HG03175 (cell line): ENCODE data around the gene KCNK10.

Experiments used
- ATAC-seq: cut with Tn5 transposase; IDR thresholded peaks from one replicate; pipeline ENCODE4 v1.9.1; 2021; ENCODE audit warnings: mild to moderate bottlenecking, moderate library complexity; ENCODE audit not compliant: unreplicated experiment

The KCNK10 gene

DNA sequence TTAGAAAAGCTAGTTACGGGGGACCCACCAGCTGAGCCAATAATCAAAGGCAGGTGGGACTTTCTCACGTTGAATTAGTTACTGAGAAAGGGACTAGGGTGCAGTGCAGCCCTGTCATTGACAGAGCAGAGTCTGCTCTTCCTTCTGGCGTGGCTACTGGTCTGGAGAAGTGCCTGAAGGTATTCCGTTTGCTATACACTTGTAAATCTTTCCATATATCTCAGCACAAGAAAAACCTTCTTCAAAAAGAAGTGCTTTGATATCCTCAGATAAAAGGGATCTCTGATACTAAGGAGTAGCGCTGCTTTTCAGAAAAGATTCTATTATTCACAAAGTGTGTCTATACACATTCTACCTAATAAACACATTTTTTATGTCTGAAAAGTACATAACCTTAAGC, 91.5 kb downstream of the KCNK10 start:
- ATAC-seq: no peak

DNA sequence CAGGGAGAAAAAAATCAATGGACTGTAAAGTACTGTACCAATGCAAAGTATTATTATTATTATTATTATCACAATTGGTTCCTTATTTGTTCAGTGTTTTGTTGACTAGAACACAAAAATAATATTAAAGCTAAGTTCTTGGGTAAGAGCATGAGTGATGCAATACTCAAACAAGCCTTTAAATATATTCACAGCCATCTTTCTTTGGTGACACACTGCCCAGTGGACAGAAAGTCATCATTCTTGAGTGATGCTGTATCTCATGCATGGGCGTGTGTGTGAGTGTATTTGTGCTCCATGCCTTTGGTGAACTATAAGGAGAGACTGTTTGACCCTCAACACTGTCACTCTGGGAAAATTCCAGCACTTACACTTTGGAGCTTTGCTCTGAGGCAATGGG, 93.6 kb downstream of the KCNK10 start:
- no peak for ATAC-seq

DNA sequence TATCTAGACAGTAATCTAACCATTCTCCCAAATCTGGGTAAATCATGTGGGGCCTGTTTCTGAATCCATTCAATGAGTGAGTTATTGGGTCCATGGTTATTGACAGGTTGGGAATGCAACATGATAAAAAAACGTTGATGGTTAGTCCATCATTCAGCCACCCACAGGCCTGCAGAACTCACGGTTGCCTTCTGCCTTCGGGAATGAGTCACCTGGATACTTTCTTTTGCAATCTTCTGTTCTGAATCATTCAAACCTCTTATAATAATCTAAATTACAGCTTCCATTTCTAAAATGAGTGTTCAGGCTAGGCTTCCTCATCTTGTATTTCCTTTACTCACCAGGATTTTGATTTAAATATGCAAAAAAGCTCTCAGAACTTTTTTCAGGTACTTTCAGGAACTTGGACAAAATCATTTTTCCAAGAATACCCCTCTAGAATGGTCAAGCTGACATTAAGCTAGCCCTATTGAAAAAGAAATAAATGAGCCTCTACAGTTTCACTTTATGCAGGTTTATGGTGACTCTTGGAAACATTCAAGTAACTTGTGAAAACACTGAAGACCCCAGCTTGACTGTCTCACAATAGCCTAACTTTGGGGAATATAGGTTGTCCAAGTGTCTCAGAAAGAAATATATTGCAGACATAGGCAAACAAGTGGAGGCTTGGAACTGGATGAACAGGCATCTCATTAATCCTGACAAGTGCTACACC, 94.4 kb downstream of the KCNK10 start:
- ATAC-seq: no peak

GRCh38 chr14:88227693-88228092, 95.4 kb downstream of the KCNK10 start:
- no peak for ATAC-seq

DNA sequence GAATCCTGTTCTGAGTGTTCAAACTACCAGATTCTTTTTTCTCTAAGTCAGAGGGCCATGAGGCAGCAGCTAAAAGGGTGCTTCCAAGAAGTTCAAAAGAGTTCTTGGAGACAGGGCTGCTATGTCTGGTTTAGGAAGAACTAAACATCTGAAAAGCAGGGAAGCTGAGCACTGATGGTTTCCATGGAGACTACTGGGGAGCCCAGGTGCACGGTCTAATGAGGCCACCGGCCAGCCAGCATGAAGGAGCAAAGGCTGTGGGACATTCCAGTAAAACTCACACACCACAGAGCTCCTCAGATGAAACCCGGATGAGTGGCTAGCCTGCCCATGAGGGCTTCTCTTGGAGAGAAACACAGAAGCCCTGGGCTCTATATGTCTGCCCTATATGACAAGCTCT, 97.3 kb downstream of the KCNK10 start:
- ATAC-seq: no peak

GRCh38 chr14:88218119-88218915, 104.8 kb downstream of the KCNK10 start:
- ATAC-seq: no peak

GRCh38 chr14:88212691-88213090, 110.4 kb downstream of the KCNK10 start:
- ATAC-seq: no peak

- ATAC-seq: no peak
Observed at GRCh38 chr14:88210426-88210825, 112.6 kb downstream of the KCNK10 start.

DNA sequence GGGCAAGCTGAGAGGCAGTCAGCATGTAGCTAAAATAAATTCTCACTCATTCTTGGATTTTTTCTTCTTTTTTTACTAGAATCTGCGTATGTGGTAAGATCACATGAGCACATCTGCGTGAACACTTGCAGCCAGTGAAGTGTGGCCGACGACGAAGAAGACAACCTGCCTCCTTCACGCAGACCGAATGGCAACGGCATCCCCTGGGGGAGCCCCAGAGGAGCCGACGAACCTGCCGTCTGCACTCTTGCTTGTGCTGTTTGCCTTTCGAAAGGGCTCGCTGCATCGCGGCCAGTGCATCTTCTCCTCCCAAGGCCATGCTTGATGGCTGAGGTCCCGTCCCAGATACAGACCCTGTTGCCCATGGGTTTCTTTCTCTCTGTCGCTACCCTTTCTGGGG, 113.8 kb downstream of the KCNK10 start:
- peak; percentile 81 for ATAC-seq

- ATAC-seq: peak; percentile 44
Observed at GRCh38 chr14:88208858-88209257, 114.2 kb downstream of the KCNK10 start.

DNA sequence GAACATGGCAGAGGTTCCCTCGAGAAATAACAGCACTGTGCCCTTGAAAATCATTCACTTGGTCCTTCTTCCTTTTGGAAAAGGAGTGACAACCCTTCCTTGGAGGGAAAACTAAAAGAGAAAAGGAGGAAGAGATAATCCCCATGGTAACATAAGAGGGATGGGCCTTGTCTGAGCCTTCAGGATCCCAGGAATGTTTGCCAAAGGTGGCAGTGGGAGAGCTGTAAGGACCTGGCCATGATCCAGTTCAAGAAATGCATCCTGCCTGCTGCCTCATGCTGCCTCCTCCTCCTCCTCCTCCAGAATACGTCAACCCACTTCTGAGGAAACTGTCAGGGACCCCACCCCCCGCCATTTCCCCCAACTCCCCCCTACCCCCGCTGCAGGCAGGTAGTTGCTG, 118.8 kb downstream of the KCNK10 start:
- ATAC-seq: no peak

DNA sequence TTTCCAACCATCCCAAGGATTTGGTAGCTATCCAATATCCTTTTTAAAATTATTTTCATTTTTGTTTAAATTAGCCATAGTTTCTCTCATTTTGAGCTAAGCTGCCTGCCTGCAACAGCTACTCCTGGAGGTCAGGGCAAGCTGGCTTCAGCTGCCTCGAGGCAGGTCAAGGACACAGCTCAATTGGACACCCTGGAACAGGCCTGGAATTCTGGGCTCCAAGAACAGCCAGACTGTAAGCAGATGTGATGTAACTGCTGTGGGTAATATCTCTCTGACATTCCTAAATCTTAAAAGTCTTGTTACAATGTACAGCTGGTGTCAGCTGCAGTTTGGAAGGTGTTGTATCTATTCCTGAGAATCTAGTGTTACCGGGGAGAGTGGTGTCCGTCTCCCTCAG, 119.8 kb downstream of the KCNK10 start:
- no peak for ATAC-seq

GRCh38 chr14:88202286-88202685, 120.8 kb downstream of the KCNK10 start:
- no peak for ATAC-seq

DNA sequence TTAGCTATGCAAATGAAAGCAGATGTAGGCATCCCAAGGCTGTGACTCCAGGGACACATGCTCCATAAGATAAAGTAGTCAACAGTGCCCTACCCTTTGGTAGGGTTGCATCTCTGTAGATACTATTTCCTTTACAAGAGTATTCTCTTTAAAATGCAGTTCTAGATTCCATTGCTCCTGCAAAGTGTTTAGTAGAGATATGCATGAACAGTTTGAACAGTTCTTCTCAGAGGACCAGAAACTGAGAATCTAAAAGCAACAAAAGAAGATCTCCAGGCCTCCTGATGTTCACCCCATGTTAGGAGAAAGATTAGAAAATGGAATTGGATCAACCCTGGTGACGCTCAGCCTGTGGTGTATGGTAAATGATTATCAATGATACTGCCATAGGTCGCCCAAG, 121.2 kb downstream of the KCNK10 start:
- no peak for ATAC-seq

- ATAC-seq: no peak
Observed at GRCh38 chr14:88199882-88200281, 123.2 kb downstream of the KCNK10 start.

DNA sequence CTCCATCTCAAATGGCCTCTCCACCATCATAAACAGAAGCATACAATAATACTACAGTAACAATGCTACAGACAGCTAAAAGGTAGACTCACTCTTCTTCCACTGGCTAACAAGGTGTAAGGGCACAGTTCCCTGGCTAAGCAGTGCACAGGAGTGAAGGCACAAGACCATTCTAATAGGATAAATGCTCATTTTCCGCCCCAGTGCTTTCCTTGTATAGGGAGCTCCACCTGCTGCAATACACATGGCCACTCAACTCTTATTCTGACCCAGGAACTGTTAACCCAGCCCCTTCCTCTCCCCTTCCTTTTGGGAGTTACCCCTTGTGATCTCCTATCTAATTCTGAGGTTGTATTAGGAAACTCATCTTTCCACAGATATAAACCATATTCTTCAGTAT, 124.6 kb downstream of the KCNK10 start:
- ATAC-seq: no peak

- peak; percentile 72 for ATAC-seq
Observed at GRCh38 chr14:88196925-88197324, 126.1 kb downstream of the KCNK10 start.

GRCh38 chr14:88196116-88196890, 126.8 kb downstream of the KCNK10 start:
- ATAC-seq: no peak

DNA sequence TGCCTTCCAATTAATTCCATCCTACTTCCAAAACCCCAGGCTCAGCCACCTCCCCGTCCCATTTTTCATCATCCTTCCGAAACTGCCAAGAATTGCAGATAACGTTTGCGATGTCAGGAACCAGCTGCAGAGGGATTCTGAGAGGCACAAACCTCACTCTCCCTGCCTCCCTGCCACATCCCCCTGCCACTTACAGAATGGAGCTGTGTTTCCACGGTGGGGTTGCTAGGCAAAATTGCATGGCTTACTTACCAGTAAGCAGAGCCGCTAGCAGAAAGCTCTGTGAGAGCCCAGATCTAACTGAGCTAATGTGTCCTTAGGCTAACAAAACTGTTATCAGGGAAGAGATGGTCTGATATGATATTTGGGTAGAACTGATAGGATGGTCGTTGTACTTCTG, 127.4 kb downstream of the KCNK10 start:
- ATAC-seq: no peak

- no peak for ATAC-seq
Observed at GRCh38 chr14:88194531-88194930, 128.5 kb downstream of the KCNK10 start.

- ATAC-seq: no peak
Observed at GRCh38 chr14:88191605-88192004, 131.5 kb downstream of the KCNK10 start.
